OCI-LY7 (cell line): ENCODE measurements around the gene LSM4.

ENCODE experiments used
- CTCF ChIP-seq: fragments of 200-600 bp; sonication (generic); conservative IDR thresholded peaks from 2 replicates; pipeline ENCODE4 v1.5.1; 2014; ENCODE audit warnings: mild to moderate bottlenecking, antibody characterized with exemption, low read length, moderate library complexity, mixed read lengths
- EZH2phosphoT487 ChIP-seq: fragments of 200-600 bp; sonication (generic); IDR thresholded peaks from 2 replicates; pipeline ENCODE4 v1.6.1; 2018; ENCODE audit warnings: low read depth, borderline replicate concordance, mild to moderate bottlenecking, mixed run types, antibody characterized with exemption, low read length, moderate library complexity, mixed read lengths

GRCh38 chr19:18330868-18331267 lies 8.0 kb upstream of the LSM4 start:
- TF ChIP-seq CTCF (no peak), EZH2phosphoT487 (no peak)
